Activated CD4-positive, CD25-positive, alpha-beta regulatory T cell treated with anti-CD3 and anti-CD28 coated beads, Interleukin-2, amount 50 U/mL, for 16 hours (primary cell): ENCODE measurements around the gene FNDC3B.
A peak's percentile ranks its signal among the peaks of the same experiment; 100 is the strongest.
"Not testable (repeated sequence)": the region's sequence is repeated elsewhere in the genome, so short reads cannot be mapped to it uniquely, and the experiment has no call there.

ENCODE experiments used
- DNase-seq: peaks from one replicate; pipeline ENCODE4 v3.0.0-alpha.2; 2020; ENCODE audit warnings: low read depth, low spot score

The FNDC3B gene

GRCh38 chr3:172093581-172094443 is 54.4 kb downstream of the FNDC3B start:
- DNase-seq, result not testable (repeated sequence)

GRCh38 chr3:172094621-172095557 is 55.5 kb downstream of the FNDC3B start:
- no peak for DNase-seq

GRCh38 chr3:172096881-172097420 is 57.6 kb downstream of the FNDC3B start:
- DNase-seq, result no peak

GRCh38 chr3:172097585-172097984 is 58.2 kb downstream of the FNDC3B start:
- no peak for DNase-seq

DNA sequence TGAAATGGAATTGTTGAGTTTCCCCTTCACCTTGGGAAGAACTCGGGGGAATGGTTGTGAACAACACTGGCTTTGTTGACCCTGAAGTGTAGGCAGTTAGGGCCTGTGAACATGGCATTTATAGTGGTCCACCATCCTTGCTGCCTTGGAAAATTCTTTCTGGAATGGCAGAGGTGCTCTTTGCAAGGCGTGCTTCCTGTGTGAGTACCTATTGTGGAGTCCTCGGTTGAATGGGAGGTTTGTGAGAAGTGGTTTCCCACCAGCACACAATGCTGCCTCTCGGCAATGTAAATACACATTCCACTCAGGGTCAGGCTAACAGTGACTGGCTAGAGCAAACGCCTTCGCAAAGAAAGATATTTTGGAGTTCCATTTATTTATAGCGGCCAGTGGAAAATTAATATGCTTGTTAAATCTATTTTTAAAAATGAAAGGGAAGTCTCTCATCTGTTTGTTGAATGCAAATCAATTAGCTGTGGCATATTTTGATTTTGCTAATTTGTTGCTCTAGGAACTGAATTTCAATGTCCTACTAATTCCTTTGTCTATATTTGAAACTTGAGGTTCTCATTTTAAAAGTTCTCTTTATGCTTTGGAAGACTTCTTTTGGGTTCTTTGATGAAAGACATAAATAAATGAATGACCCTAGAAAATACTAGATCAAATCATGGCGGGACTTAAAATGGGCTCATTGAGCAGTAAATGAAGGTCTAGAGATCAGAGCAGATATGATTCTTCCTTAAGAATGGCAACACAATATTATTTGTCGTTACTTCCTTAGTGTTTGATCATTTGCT is 59.5 kb downstream of the FNDC3B start:
- no peak for DNase-seq

DNA sequence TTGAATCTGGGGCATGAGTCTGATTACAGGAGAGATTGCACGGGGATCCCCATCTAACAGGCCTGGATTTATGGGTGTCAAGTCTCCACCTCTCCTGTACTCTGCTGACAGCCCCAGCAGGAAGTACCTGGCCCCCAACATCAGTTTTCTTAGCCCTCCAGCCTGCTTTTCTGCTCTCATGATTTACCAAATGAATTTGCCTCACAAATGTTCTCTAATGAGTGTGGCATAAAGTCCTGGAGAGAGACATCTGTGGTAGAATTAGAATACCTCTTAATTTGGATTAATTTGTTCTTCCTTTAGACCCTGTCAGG is 60.1 kb downstream of the FNDC3B start:
- no peak for DNase-seq

DNA sequence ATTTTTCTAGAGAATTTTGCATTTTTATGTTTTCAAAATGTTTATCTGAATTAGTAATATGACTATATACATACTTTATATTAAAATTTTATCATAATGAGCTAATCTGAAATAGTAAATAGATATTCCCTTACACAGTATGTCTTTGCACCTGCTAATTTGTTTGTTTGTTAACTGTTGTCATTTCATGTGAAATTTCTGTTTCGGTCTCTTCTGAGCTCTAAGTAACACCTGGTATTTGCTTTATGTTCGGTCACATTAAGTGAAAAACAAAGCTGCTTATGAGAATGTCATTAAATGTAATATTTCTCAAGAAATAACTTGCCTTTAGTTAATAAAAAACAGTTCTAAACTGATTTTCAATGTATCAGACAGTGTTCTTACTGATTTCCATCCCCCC is 61.1 kb downstream of the FNDC3B start:
- no peak for DNase-seq

GRCh38 chr3:172101107-172101506 is 61.7 kb downstream of the FNDC3B start:
- no peak for DNase-seq

DNA sequence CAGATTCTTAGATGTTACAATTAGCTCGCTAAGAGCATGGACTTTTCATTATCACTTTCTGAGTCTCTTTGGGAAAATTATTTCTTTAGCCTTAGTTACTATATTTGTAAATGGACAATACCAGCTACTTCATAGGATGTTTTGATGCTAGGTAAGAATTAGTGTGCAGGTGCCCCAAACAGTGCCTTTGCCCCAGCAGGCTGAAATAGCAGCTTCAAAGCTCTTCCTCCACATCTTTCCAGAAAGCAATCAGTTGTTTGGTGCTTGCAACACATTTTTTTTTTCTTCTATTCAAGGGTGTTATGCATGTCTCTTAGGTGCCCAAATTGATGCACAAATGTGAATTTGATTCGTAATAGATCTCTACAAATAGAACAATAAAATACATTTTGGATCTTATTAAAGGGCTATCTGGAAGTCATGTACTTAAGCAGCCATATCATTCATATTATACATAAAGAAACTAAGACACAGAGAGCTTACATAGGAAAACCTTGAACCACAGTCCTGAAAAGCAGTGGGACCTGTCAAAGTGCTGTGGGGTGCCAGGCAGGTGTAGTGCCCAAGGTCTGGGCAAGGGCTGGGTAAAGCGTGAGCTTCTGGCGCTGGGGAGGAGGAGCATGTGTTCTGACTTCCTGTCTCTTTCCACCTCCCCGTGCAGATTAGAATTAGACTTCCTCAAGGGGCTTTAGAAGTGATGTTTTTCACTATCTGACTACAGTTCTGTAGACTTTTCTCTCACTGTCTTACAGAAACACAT is 62.9 kb downstream of the FNDC3B start:
- peak; percentile 7 for DNase-seq

DNA sequence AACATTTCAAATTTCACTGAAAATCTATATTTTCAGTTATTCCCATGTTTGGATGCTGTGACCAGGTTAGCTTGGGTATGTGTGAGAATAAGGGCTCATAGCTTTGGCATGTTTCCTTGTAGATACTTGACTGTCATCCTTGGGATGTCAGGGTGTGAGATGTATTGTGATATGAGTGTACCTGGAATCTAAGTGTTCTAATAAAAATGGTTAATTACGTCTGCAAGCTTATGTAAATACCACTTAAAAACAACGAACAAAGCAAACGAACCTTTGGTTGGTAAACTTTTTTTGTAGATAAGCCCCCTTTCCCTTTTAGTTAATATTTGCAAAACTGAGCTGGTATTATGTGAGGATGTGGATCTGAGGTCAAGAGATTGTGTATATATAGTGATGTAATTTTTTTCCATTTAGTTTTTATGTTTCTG is 63.5 kb downstream of the FNDC3B start:
- DNase-seq, result no peak

DNA sequence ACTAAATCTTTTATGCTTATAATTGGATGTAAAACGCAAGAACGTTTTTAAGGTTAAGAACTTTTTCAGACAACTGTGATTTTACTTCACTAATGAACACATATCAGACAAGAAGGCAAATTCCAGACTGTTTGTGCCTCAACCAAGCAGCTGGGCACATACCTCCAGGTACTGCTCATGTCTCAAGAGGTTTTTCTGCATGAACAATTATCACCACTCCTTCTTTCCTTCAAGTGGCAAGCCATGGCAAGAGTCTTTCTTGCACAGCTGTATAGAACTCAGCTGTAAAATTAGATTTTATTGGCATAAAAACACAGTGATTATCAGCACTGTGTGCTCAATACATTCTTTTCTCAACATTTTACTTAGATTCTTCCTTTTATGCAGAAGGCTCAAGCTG is 64.3 kb downstream of the FNDC3B start:
- no peak for DNase-seq

DNA sequence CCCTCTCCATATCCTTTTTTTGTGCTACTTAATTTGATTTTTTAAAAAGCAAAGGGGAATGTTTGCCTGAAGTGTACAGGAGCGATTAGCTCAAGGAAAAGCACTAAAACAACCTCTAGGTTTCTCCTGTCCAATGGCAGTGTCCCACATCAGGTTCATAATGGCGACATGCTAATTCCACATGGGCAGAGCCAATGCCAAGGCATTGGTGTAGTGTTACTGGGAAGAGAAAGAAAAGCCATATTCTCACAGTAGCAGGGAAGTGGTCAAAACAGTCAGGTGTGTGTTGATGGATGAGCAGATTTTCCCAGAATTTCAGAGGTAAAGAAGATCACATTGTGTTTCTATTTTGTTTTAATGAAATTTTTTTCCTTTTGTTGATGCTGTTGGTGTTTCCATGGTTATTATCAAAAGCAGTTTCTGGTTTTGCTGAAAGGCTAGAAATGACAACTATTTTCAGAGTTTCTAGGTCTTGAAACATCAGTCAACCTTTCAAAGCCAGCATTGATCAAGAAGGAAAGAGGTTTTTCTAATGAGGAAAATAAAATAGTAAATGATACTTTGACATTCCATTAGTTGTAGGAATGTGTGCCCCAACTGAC is 65.2 kb downstream of the FNDC3B start:
- DNase-seq, result no peak

GRCh38 chr3:172106037-172106954 is 66.9 kb downstream of the FNDC3B start:
- DNase-seq, result no peak

- peak; percentile 34 for DNase-seq
These were observed 67.6 kb downstream of the FNDC3B start for GRCh38 chr3:172106989-172107388.

GRCh38 chr3:172107403-172107802 is 68.0 kb downstream of the FNDC3B start:
- DNase-seq, result no peak

DNA sequence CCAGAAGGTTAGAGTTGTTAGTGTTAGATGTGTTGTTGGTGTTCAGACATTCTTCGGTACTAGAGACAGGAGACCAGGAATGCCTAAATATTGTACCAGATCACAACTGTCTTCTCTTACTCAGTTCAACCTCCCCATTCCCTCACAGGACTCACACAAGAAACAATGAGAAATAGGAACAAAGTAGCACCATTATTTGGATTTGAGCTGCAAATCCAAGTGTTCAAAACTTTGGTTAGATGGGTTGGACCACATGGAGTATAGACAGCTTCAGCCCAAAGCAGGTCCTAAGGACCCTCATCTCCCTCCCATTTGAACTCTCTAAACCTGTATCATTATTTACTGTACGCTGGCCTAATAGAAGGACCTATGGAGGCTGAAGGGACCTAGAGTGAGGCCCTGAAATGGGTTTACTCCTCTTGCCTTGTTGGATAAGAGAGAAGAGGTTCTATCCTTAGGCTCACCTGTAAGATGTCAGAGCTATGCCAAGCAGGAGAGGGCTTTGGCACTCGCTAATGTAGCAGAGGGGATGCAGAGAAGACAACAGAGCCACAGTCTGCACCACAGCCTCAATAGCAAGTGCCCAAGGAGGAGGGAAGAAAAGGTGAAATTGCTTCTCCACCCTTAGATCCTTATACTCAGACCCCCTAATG is 70.9 kb downstream of the FNDC3B start:
- DNase-seq, result no peak

DNA sequence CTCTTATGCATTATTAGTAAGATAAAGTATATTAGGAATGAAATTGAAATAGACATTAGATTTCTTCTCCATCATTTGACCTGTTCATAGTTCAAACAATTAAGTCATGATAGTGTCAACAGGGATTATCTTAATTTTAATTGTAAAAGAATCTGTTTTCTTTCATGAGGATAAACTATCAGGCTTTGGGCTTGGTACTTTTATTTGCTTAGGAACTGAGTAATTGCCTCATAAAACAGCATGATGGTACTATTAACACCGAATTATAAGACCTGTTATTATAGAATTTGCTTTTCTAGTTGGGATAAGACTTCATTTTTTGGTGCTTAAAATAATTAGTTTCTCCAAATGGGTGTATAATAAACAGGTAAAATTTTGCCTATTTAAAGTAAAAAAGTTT is 71.8 kb downstream of the FNDC3B start:
- DNase-seq, result no peak

GRCh38 chr3:172112078-172112733 is 72.8 kb downstream of the FNDC3B start:
- DNase-seq, result no peak
